Epithelial cell of prostate (primary cell): ENCODE measurements around the gene TMEM127.
A peak's percentile ranks its signal among the peaks of the same experiment; 100 is the strongest.
"Not testable (repeated sequence)": the region's sequence is repeated elsewhere in the genome, so short reads cannot be mapped to it uniquely, and the experiment has no call there.

Source experiments
- DNase-seq: peaks from one replicate; pipeline ENCODE4 v3.0.0-alpha.2; 2011; ENCODE audit warnings: low read depth, low spot score
- H3K27ac ChIP-seq: fragments of 450-650 bp; 2 replicates; pipeline ENCODE4 v1.5.1; 2017; ENCODE audit warnings: mild to moderate bottlenecking

Gene TMEM127

GRCh38 chr2:96265840-96266679, at the start of gene TMEM127, which contains the start of gene CIAO1:
Gene TMEM127, minus strand, starts transcription at chr2:96265997. Its CDS starts 616 bp downstream, at chr2:96265381.
Gene CIAO1, plus strand, starts transcription at chr2:96266225. Its CDS starts 126 bp downstream, at chr2:96266351.
- peak within 1 kb of the TSS; percentile 60 for H3K27ac ChIP-seq
- DNase-seq = peak; percentile 84

DNA sequence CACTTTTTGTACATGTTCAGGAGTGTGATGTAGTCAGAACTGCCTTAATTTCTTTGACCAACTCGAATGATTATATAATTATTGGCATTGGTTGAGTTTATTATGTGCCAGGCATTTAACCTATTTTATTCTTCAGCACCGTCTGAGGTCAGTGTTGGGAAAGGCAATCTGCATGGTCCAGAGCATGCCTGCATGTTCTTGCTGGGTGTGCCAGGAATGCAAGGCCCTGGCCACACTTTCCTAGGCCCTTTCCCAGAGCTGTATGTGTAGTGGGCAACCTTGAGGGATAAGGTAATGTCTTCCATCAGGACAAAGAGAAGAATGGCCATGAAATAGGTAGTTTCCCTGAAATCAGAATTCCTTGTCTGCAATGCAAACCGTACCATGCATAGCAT, 49.2 kb upstream of the TMEM127 start:
- no peak overlapping the region for H3K27ac ChIP-seq
- DNase-seq = no peak

DNA sequence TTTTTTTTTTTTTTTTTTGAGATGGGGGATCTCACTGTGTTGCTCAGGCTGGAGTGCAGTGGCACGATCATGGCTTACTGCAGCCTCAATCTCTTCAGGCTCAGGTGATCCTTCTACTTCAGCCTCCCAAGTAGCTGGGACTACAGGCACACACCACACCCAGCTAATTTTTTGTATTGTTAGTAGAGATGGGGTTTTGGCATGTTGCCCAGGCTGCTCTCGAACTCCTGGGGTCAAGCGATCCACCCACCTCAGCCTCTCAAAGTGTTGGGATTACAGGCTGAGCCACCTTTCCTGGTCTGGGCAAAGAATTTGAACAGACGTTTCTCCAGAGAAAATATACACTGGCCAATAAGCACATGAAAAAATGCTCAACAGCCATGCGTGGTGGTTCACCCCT, 42.5 kb upstream of the TMEM127 start:
- H3K27ac ChIP-seq = no peak overlapping the region
- no peak for DNase-seq

- DNase-seq = no peak
- peak overlapping the region; percentile 61 for H3K27ac ChIP-seq
These were observed 40.6 kb upstream of the TMEM127 start for GRCh38 chr2:96306370-96306769.

GRCh38 chr2:96305979-96306308, 40.1 kb upstream of the TMEM127 start:
- DNase-seq = no peak
- H3K27ac ChIP-seq = peak overlapping the region; percentile 61

- peak within 1 kb of the TSS; percentile 61 for H3K27ac ChIP-seq
- DNase-seq = no peak
These were observed 39.5 kb upstream of the TMEM127 start, which contains the start of gene SNRNP200 for GRCh38 chr2:96305091-96305978. Gene SNRNP200, minus strand, starts transcription at chr2:96305546. Its CDS starts 109 bp downstream, at chr2:96305437.

GRCh38 chr2:96304606-96305005, 38.8 kb upstream of the TMEM127 start:
- no peak for DNase-seq
- peak overlapping the region; percentile 61 for H3K27ac ChIP-seq

DNA sequence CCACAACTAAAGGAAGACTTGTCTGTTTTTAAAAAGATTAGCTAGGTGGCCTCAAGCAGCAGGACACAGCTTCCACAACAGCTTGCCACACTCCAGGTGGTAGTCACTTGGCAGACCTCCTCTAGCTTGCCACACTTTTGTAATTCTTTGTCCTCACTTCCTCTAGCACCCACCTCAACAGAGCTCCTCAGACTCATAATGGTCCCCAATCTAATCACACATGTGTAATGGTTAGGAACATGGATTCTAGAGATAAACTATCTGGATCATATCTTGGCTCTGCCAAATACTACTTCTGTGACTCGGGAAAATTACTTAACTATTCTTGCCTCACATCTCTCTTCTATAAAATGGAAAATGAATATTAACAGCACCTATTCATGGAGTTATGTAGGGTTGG, 36.1 kb upstream of the TMEM127 start:
- no peak overlapping the region for H3K27ac ChIP-seq
- DNase-seq = no peak

- no peak for DNase-seq
- H3K27ac ChIP-seq = no peak overlapping the region
These were observed 31.1 kb upstream of the TMEM127 start for GRCh38 chr2:96296925-96297324.

GRCh38 chr2:96294271-96294670, 28.5 kb upstream of the TMEM127 start:
- not testable (repeated sequence) for DNase-seq, H3K27ac ChIP-seq

DNA sequence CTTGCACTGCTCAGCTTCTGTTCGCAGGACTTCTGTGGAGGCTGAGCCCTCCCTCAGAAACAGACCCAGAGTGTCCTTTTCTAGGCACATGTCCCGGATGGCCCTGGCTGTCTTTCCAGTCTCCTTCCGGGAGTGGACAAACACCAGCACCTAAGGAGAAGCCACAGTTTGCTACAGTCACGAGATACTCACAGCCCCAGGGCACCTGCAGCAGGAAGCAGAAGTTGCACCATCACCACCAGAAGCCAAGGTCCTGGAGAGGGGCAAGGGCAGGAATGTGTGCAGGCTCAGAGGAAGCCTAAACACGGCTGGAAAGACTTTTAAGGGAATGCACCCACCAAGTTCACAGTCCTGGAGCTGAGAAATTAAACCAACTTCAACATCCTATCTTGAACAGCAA, 26.0 kb upstream of the TMEM127 start:
- DNase-seq = no peak
- H3K27ac ChIP-seq = no peak overlapping the region

GRCh38 chr2:96287273-96287856, 21.6 kb upstream of the TMEM127 start:
- DNase-seq = no peak
- H3K27ac ChIP-seq = no peak overlapping the region

- no peak for DNase-seq
- no peak overlapping the region for H3K27ac ChIP-seq
These were observed 11.1 kb upstream of the TMEM127 start for GRCh38 chr2:96276787-96277499.

DNA sequence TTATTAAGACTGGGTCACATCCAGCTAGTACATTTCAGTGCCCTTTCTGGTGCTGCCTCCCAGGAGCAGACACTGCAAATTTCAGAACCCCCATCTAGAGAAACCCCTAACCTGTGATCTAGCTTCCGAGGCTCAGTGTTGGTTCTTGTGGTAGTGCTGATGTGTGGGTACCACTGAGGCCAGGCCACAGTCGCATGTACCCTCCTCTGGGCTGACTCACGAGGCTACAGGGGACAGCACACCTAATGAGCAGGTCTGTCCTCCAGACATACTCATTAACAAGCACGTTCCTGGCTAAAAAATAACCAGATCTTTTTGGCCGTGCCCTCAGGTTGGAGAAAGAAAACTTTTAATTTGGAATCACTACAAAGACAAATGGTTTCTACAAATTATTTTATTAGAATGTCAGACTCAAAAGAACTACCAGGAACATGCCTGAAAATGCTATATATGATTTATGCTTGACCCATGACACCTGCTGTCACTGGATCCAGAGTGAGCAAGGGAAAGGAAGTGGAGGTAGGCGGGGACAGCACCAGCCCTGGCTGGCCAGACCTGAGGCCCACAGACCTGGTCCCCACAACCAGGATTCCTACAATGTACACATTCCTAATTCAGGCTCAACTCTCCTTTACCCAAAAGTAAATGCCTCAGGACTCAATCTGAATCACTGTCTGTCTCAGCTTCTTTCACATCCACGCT, 8.7 kb upstream of the TMEM127 start:
- no peak for DNase-seq
- peak overlapping the region; percentile 0 for H3K27ac ChIP-seq

- no peak for DNase-seq
- H3K27ac ChIP-seq = peak overlapping the region; percentile 0
These were observed 8.0 kb upstream of the TMEM127 start for GRCh38 chr2:96273763-96274162.

DNA sequence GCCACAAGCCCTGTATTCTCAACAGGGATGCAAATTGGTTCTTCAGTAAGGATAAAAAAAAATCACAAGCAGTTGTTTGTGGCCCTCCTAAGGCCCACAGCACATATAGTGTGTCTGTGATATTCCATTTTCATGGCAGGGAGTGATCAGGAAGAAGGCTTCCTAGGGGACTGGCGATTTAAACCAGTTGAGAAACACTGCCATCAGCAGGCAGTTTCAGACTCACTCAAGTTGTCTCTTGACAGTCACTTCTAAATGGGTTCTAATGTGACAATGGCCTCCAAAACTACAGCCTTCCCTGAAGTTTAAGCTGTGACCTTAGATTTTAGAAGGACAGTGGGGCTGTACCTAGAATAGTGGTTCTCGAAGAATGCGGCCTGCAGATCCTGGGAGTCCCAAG, 6.2 kb upstream of the TMEM127 start:
- DNase-seq = no peak
- no peak overlapping the region for H3K27ac ChIP-seq

- no peak for DNase-seq
- H3K27ac ChIP-seq = no peak overlapping the region
These were observed 1.6 kb upstream of the TMEM127 start for GRCh38 chr2:96267159-96267971.

DNA sequence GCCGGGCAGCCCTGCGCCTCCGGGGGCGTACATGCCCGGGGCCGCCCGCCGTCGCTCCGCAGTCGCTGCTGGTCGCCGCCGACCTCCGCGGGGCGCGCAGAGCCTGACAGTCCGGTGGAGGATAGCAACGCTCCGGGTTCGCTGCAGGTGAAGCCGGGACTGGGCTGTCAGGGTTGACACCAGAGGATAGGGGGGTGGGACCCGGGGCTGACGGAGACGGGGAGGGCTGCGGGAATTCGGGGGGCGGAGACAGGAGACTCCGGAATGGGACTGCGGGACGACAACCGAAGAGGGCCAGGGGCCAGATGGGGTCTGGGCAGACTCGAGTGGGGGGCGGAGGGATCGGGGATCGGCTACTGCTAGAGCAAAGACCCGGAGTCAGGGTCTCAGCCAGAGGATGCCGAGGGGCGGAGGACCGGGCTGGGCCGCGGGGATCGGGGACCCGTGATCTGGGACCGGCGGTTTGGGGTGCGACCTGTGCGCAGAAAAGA, 403 bp downstream of the TMEM127 start:
- peak overlapping the region; percentile 60 for H3K27ac ChIP-seq
- DNase-seq = no peak
